GM13977 (cell line): ENCODE measurements around the gene PRXL2B.
"Not testable (repeated sequence)": the region's sequence is repeated elsewhere in the genome, so short reads cannot be mapped to it uniquely, and the experiment has no call there.

ENCODE experiments used
- DNase-seq: peaks from one replicate; pipeline ENCODE4 v3.0.0; 2012; ENCODE audit warnings: low spot score
- in situ Hi-C: fragments of 300-500 bp; cut with MboI; formaldehyde crosslinking; loops from one replicate; pipeline ENCODE4 v1.12.0; 2022; ENCODE audit warnings: low sequenced_read_pairs, low pct_unique_long_range_greater_than_20kb, mixed read lengths, inconsistent platforms; ENCODE audit not compliant: unreplicated experiment
- TF ChIP-seq, protein P1 (sequence below): IDR thresholded peaks from 2 replicates; pipeline ENCODE4 v1.5.1; 2012; ENCODE audit warnings: mild to moderate bottlenecking, control low read depth; ENCODE audit not compliant: insufficient read depth; ENCODE audit errors: extremely low read depth, missing control alignments

Gene PRXL2B

DNA sequence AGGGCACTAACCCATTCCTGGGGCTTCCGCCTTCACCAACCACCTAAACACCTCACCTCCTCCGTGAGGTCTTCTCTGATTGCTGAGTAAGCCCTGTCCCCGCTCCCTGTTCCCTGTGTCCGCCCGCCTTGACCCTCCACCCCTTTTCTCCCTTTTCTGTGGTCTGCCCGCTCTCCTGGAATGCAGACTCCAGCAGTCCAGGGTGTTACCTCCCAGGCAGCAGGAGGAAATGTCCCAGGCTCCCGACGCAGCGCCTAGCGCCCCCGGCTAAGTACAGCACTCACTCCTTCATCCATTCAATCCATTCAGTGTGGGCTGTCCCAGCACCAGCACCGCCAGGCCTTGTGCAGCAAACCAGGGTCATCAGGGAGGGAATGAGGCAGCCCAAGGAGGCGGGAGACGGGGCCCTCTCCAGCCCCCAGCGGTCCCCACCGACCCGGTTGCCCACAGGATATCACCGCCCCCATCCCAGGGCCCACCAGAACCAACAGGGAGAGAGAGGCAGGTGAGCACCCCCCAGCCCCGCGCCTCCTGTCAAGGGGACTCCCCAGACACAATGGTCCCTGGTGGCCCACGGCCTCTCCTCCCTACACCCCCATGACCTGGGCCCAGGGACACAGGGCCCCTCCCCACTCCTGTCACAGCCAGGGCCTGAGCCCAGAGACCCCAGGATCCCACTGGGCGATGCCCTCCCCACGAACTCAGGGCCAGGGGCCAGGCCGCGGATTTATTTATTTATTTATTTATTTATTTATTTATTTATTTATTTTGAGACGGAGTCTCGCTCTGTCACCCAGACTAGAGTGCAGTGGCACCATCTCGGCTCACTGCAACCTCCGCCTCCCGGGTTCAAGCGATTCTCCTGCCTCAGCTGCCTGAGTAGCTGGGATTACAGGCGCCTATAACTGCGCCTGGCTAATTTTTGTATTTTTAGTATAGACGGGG is 20.2 kb upstream of the PRXL2B start:
- no peak for DNase-seq
- TF ChIP-seq, protein P1, sequence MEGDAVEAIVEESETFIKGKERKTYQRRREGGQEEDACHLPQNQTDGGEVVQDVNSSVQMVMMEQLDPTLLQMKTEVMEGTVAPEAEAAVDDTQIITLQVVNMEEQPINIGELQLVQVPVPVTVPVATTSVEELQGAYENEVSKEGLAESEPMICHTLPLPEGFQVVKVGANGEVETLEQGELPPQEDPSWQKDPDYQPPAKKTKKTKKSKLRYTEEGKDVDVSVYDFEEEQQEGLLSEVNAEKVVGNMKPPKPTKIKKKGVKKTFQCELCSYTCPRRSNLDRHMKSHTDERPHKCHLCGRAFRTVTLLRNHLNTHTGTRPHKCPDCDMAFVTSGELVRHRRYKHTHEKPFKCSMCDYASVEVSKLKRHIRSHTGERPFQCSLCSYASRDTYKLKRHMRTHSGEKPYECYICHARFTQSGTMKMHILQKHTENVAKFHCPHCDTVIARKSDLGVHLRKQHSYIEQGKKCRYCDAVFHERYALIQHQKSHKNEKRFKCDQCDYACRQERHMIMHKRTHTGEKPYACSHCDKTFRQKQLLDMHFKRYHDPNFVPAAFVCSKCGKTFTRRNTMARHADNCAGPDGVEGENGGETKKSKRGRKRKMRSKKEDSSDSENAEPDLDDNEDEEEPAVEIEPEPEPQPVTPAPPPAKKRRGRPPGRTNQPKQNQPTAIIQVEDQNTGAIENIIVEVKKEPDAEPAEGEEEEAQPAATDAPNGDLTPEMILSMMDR = no peak
- in situ Hi-C loops = no loop called here

DNA sequence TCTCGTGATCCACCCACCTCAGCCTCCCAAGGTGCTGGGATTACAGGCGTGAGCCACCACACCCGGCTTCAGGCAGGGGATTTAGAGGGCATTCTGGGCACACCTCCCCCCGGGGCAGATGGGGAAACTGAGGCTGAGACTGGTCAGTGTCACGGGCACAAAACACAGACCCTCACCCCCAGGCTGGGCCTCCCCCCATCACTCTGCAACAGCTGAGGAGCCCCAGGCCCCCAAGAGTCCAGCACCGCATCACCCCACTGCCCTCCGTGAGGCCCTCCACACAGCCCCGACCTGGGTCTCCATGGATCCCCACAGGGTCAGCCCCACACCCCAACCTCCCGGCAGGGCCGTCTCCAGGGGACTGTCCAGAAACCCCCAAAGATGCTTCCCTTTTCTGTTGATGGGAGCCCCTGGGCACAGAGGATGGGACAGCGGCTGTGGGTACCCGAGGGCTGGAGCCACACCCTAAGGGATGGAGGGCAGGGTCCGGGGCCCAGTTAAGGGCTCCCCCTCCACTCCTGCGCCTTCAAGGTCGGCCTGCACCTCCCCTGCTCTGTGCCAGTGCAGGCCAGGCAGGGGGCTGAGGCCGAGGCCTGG is 19.4 kb upstream of the PRXL2B start:
- in situ Hi-C loops = no loop called here
- DNase-seq = no peak
- TF ChIP-seq, protein P1 = no peak

DNA sequence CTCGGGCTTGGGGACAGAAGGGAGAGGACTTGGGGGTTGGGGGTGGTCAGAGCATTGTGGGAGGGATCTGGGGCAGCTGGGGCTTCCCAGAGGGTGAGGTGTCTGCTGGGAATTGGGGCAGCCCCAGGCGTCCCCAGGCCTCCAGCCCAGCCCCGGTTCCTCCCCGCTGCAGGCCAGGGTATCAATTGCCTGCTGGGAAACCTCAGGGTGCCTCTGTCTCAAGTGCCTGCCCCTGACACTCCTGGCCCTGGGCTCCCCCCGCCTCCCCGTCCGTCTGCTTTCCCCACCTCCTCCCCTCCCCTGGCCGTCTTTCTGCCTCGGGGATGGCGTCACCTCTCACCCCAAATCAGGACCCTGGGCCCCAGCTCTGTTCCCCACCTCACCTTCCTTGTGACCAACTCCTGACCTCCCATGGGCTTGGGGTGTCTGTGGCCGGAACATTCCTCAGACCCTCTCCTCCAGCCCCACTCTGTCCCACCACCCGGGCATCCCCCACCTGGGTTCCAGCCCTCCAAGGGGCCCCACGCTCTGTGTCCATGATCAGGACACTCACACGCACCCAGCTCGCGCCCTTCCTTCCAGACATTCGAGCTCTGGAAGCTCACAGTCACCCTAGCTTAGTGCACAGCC is 18.3 kb upstream of the PRXL2B start:
- DNase-seq, in situ Hi-C loops: not testable (repeated sequence)

DNA sequence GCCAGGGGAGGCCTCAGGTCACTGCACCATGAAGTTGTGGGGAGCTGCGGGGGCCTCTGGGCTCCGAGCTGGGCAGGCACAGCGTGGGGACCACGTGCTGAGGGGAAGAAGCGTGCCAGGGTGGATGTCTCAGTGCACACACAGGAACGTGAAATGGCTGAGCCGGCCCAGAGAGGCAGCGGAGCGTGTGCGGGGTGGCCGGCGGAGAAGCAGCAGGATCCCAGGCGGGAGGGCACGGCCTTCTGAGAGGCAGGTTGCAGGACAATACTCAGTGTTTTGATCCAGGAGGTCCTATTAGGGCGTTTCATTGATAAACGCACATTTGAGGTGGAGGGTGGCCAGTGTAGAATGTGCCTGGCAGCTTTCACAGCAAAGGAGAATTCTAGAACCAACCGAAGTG is 17.5 kb upstream of the PRXL2B start:
- no peak for DNase-seq
- in situ Hi-C loops = no loop called here
- TF ChIP-seq, protein P1 = no peak

DNA sequence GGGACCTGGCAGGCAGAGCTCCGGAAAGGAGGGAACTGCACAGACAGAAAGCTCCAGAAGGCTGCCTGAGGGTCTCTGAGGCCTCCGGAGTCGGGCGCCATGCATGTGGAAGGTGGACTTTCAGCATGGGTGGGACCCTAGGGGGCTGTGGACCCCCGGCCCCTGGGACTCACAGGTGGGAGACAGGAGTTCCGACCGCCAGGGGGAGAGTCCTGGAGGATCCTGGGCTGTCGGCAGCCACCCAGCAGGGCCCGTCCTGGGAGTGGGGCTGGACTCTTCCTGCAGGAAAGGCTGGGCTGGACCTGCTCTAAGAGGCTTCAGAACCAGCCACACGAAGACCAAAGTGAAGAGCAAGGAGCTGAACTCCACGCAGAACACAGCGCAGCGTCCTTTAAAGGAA is 16.9 kb upstream of the PRXL2B start:
- DNase-seq, in situ Hi-C loops: not testable (repeated sequence)

DNA sequence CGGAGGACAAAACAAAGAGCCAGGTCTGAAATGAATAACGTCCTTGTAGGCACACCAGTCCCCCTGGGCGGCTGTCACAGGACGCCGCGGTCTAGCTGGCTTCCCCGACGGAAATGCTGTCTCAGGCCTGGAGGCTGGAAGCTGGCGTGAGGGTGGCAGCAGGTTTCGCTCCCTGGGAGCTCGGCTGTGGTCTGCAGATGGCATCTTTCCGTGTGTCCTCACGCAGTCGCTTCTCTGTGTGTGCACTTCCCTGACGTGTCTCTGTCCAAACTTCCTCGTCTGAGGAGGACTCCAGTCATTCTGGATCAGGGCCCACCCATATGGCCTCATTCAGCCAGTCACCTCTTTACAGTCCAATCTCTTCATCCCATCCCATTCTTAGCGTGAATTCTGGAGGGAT is 16.2 kb upstream of the PRXL2B start:
- TF ChIP-seq, protein P1 = no peak
- in situ Hi-C loops = no loop called here
- no peak for DNase-seq

DNA sequence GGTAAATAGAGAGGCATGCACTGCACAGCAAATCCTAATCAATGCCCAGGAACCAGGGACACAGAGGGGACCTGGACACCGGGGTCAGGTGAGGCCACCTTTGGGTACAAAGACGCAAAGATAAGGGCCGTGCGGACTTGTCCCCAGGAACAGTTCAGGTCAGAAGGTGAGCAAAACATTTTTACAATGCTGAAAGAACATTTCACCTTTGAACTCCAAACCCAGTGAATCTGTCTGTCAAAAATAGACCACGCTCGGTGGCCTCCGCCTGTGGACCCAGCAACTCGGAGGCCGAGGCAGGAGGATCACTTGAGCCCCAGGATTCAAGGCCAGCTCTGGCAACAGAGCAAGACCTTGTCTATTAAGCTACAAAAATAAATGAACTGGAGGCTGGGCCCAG is 15.2 kb upstream of the PRXL2B start:
- DNase-seq = no peak
- TF ChIP-seq, protein P1 = no peak
- in situ Hi-C loops = no loop called here
